GM21737 (cell line): ENCODE measurements around the gene TTC7B.
"Not testable (repeated sequence)": the region's sequence is repeated elsewhere in the genome, so short reads cannot be mapped to it uniquely, and the experiment has no call there.

Source experiments
- ATAC-seq: cut with Tn5 transposase; IDR thresholded peaks from one replicate; pipeline ENCODE4 v1.9.1; 2021; ENCODE audit warnings: mild to moderate bottlenecking, moderate library complexity; ENCODE audit not compliant: unreplicated experiment

The TTC7B gene

DNA sequence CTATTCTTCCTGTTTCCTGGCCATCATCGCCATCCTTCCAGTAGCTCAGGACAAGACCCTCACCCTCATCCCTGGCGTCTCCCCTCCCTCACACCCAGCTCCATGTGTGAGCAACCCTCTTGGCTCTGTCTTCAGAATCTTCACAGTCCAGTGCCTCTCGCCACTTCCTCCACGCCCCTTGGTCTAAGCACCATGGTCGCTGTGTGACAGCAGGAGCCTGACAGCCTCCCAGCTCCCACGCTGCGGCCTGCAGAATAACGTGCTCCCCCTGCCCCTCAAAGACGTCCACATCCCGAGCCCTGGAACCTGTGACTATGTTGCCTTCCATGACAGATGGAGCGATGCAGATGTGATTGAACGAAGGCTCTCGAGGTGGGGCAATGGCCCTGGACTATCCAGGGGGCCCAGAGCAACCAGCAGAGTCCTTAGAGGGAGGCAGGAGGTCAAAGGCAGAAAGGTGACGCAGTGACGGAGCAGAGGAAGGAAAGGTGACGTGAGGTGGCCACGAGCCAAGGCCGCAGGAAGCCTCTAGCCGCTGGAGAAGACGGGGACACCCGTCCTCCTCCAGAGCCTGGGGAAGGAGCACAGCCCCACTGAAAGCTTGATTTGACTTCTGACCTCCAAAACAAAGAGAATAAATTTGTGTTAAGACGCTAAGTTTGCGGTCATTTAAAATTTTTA lies 279.6 kb downstream of the TTC7B start:
- ATAC-seq, result no peak

DNA sequence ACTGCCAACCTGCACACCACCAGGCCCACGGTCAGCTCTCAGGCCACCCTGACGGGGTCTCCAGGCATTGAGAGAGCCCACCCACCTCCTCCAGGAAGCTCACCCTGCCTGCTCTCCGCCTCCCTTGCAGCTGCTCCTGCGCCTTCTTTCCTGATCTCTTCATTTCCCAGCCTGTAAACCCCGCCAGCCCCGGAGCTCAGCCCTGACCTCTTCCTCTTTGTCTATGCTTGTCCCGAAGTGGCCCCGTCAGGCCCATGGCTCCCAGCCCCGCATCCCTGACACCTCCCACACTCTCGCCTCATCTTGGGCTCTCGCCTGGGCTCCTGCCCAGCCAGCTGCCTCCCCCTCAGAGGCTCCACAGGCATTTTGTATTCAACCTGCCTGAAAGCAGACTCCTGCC lies 280.1 kb downstream of the TTC7B start:
- ATAC-seq, result no peak

DNA sequence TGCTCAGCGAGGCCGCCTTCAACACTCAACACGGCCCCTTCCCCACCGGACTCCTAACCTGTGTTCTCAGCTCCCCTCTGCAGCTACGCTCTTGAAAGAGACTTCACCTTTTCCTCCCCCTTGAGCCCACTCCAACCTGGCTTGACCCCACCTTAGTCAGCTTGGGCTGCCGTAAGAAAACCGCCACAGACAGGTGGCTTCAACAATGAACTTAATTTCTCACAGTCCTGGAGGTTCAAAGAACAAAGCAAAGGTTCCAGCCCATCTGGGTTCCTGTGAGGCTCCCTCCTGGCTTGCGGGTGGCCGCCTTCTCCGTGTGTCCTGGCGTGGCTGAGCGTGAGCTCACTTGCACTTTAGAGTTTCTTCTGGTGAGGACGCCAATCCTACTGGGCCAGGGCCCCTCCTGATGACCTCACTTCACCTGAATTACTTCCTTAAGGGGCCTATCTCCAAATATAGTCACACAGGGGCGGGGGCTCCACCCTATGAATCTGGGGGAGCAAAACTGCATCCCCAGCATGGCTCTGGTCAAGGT lies 280.6 kb downstream of the TTC7B start:
- ATAC-seq, result no peak

DNA sequence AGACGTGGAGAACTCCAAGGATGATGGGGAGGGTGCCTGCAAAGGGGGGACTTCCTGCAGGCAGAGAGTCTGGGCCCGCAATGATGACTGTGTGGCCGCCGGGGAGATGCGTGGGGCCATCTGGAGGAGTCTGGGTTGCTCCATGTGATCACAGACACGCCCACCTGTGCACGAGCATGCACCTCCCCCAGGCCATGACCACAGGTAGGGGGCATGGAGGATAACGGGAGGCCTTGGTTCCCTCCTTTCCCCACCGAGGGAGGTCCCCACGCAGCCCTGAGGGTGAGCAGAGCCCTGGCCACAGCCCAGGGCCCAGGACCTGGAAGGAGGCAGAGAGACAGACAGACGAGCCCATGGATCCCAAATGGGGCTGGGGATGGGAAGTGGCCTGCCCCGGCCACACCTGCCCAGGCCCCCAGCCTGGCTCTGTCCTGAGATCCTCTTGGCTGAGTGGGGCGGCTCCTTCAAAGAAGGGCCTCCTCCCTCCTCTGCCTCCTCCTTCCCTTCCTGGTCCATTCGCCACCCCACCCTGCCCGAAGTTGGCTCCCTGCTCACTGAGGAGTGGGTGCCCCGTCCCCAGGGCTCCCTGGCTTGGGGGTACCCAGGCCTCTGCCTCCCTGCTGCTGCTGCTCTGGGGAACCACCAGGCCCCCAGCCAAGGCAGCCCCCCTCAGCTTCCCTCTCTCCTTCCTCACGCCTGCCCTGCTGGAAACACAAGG lies 281.2 kb downstream of the TTC7B start:
- no peak for ATAC-seq

DNA sequence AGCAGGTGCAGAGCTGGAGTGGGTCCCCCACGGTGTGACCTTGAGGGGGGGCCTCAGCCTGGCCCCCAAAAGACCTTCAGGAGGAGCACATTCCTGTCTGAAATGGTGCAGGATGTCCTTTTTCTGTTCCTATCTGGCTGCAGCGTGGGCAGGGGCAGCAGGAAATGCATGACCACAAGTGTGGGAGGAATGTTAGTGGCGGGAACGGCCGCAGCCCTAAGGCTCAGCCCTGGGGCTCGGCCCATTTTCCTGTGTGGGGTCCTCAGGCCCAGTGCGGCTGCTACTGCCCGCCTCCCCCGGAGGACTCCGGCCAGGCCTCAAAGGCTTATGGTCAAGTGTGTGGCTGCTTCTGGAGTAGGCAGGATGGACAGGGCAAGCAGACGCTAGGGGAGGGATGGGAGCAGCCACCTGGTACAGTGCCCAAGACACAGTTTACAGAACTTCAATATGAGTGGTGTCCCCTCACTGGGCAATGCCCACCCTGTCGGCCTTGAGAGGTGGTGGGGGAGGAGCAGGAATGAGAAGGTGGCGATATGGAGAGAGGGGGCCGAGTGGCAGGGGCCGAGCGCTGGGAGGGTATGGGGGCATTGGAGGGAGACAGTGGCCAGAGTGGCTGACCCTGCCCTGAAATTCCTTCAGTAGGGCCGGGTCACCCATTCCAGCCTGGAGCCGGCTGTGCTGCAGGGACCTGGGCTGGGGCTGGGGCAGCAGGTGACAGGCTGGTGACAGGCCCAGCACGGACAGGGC lies 282.0 kb downstream of the TTC7B start:
- no peak for ATAC-seq

DNA sequence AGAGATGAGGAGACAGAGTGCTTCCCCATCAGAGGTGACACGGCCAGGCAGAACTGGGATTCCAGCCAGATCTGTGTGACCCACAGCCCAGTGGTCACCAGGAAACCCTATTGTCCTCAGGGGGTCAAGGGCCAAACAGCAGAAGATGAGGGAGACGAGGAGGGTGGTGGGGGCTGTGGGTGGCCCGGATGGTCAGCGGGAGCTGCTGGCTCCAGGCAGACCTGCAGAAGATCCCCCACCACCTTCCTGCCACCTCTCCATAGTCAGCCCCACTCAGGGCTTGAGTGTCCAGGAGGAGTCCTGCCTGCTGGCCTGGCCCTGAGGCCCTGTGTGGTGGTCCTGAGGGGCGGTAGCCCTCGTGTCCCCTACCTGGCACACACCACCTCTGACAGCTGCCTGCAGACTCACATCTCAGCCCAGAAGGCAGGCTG lies 282.6 kb downstream of the TTC7B start:
- no peak for ATAC-seq

DNA sequence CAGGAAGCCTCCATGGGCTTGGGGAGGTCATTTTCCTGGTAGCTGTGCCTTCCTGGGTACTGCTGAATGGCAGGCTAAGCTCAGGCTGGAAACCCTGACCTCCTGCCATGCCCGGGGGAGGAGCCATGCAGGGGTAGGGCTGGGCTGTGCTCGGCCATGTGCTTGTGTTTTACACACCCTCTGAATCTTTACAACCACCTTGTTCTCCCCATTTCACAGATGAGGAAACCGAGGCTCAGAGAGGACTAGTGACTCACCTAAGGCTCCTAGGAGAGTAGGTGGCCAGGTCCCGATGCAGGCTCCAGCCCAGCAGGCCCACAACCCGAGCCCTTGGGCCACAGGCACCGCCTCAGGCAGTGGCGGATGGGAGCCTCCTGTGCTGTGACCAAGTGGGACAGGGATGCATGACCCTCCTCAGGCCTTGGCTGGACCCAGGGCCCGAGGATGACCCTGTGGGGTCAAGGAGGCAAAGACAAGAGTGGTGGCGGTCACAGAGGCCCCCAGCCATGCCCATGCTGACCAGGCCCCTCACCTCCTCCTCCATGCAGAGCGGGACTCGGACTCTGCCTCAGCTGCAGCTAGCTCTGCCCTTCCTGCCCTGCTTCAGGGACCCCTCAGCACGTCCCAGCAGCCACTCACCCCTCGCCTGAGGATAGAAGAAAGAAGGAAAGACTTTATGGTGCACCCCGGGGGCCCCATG lies 283.3 kb downstream of the TTC7B start:
- ATAC-seq, result no peak

DNA sequence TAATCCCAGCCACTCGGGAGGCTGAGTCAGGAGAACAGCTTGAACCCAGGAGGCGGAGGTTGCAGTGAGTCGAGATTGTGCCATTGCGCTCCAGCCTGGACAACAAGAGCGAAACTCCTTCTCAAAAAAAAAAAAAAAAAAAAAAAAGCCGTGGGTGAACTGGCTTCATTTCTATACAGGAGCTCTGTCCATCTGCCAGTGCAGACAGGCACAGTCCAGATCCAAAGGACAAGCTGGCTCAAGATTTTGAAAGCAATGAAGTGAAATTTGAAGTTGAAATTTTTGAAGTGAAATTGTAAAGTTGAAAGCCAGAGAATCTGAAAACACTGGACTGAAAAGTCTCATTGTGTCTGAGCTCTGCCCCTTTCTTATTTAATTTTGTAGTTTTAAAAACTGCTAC lies 284.7 kb downstream of the TTC7B start:
- no peak for ATAC-seq

DNA sequence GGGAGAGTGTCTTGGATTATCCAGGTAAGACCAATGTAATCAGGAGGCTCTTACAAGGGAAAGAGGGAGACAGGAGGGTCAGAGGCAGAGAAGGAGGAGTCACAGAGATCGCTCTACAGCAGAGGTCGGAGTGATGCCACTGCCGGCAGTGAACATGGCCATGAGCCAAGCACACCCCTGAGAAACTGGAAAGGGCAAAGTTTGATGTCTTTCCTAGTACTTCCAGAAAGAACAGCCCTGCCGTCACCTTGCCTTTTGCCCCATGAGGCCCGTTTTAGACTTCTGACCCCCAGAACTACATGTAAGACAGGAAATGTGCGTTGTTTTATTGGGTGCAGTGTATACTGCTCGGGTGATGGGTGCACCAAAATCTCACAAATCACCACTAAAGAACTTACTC lies 285.7 kb downstream of the TTC7B start:
- ATAC-seq, result no peak

DNA sequence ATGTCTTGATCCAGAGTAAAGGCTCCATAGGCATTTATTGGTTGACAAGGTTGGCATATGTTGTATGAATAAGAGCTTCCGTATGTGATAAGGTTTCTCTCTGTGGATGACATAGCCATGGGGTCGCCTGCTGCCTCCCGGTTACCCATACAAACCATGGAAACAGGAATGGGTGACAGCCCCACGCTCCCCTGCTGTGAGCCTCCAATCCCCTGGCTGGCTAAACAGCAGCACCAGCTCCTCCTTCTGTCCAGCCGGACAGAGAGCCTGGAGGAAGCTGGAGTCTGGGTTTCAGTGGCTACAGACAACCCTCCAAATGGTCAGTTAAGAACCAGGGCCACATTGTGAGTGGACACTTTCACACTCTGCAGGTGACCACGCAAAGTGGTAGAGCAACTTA lies 288.3 kb downstream of the TTC7B start:
- no peak for ATAC-seq

DNA sequence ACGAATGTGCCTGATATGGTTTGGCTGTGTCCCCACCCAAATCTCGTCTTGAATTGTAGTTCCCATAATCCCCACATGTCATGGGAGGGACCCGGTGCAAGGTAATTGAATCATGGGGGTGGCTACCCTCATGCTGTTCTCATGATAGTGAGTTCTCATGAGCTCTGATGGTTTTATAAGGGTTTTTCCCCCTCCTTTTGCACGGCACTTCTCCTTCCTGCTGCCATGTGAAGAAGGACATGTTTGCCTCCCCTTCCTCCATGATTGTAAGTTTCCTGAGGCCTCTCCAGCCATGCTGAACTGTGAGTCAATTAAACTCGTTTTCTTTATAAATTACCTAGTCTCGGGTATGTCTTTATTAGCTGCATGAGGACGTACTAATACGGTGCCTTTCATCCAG lies 289.7 kb downstream of the TTC7B start:
- ATAC-seq, result not testable (repeated sequence)

DNA sequence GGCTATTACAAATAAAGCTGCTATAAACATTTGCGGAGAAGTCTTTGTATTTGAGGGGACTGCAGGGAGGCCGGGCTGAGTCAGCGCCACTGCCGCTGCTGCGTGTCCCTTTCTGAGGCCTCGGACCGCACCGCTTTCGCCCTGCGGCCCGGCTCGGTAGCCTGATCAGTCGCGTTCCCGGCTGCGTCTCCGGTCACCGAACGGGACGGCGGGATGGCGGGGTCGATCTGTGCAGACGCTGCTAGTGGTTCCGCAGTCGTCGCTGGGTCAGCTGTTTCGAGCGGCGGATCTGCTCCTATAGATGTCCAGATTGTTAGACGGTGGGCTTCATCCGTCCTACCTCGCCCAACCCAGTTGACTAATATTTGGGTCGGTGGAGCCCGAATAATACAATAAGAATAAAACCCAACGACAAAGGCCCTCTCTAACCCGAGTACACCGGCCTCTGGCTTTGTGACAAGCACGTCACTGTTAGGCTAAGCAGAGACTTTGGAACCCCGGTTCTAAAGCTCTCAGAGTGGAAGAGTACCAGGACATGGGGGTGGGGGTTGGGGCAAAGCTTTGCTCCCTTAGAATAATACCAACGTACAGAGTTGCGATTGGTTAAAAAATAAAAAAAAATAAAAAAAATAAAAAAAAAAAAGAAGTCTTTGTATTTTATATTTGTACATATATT lies 290.7 kb downstream of the TTC7B start:
- not testable (repeated sequence) for ATAC-seq

DNA sequence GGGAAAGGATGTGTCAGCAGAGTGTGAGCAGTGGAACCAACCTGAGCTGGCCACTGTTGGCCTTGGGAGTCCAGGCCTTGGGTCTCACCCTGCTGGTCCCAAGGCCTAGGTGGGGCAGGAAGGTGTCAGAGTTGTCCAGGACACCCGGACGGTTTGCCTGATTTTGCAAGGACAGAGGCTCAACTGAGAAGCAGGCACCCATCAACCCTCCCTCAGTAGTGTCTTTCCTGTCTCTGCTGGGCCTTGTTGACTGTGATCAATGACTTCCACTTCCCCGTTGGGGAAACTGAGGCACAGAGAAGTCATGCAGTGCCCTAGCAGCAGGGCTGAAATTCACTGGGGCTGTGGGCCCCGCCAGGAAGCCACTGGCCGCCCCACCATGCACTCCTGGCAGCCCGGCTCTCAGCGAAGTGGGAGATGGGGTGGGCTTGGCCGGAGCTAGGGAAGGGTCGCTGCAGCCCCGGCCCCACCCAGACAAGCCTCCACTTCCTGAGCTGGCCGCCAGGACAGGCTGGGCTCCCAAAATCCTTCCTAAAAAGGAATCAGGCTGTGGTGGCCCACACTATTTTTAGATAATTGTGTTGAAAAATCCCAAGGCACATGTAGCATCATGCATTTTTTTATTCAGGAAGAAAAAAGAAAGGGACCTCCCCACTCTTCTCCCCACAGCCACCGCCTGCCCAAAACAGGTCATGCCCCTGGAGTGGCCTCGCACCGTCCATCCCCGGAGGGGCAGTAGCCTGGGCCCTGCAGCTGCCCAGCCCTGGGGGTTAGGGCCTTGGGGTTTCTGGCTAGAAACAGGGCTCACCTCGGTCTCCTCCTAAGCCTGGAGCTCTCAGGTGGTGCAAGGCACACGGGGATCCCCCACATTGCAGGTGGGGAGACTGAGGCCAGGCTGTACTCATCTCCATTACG lies 292.0 kb downstream of the TTC7B start:
- ATAC-seq, result no peak

DNA sequence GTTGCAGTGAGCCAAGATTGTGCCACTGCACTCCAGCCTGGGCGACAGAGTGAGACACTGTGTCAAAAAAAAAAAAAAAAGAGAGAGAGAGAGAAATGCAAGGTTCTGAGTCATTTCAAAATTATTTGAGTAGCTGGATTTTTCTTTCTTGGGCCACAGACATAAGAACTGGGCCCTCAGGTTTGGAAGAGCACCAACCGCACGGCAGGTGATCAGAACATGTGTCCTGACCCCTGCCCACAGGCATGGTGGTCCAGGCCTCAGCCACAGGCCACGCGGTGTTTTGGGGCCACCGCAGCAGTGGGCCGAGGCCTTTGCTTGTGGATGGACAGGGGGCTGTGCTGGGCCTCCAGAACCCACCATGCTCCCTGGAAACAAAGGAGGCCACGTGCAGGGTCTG lies 292.7 kb downstream of the TTC7B start:
- ATAC-seq, result no peak

DNA sequence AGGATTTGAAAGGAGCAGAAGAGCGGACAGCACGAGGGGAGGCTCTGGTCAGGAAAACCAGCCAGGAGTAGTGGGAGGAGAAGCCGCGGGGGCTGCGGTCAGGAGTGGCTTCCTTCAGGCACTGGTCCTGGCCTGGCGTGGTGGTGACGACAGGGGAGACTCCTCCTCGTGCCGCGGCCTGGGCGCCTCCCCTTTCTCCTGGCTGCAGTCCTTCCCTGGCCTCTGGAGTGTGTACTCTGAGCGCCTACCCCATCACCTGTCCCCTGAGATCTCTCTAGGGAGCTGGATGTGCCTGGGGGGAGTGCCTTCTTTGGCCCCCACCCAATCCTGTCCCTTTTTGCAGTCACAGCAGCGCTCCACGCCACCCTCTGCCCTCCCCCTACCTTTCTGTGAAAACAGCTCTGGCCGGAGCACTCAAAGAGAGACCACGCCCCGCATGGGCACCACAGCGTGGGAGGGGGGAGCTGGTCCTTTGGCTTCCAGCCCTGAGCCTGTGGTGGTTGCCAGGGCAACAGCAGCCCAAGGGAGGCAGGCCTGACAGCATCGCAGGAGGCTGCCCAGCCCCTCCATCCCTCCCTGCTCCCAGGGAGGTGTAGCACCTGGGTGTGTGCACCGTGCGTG lies 293.5 kb downstream of the TTC7B start:
- no peak for ATAC-seq

DNA sequence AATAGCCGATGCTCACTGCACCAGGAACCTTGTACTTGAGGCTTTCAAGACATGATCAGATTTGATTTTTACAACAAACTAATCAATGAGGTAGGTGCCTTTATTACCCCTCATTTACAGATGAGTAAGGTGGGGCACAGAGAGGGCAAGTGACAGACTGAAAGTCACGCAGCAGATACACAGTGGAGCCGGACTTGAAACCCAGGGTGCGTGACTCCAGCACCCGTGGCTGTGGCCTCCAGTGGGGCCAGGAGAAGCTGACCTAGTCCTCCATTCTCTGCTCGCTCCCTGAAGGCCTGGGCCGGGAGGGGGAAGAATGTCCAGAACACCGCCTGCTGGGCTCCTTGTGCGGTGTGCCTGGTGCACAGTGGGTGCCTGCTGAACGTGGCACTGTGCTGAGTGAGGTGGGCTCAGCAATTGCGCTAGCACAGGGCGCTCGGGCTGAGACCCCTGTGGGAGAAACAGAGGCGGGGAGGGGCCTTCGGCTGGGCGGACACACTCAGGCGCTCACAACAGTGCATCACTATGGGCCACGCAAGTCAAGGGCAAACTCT lies 294.2 kb downstream of the TTC7B start:
- ATAC-seq, result no peak

DNA sequence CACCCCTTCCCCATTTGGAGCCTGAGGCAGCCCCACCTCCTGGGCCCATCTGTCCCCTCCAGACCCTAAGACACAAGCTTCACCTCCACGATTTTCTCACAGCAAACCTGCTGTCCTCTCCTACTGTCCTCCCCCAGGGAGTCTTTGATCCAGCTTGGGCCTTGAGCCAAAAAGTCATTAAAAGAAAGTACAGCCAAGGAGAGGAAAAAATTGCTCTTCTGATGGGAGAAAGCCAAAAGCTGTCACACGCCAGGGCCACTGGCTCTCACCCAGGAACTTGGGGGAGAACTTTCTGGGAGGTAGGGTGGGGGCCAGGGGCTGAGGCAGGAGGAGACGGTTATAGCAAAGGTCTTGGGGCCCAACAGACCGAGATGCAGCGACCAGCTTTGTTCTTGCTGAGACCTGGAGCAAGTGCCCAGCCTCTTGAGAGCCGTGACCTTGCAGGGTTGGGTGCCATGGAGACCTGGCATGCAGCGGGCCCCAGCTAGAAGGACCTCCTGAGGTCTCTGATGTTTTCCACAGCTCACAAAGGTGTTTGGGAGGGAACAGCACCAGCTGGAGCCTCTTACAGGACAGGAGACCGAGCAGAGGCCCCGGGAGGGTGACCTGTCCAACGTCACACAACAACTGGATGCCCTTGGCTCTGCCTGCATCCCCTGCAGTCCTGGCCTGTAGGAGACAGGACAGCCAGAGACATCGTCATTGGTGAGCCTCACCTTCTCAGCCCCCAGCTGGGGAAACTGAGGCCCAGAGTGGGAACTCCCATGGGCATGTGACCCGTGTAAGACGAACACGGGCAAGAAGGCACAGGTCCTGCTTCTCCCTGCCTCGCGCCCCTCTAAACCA lies 294.9 kb downstream of the TTC7B start:
- ATAC-seq, result no peak

DNA sequence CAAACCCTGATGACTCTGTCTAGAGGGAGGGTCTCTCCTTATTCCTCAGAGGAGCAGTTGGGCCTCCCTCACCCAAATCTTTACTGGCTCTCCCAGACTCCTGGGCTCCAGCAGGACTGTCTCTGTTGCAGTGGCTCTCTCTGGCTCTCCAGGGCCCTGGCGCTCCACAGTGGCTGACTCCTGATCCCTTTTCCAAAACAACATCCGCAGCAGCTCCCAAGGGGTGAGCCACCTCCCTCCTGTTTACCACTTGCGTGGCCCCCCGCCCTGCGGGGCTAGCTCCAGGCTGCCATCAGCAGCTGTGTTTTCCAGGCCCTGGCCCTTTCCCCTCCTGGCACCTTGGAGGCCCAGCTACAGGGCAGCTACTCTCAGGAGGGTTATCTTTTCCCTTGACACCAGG lies 295.9 kb downstream of the TTC7B start:
- no peak for ATAC-seq
